ENCODE results near the gene MAML2. TPM values are rescaled to one million over a fixed set of nuclear protein-coding genes. Genes with fewer than 3 reads are reported as not detected.

MAML2 gene
- total RNA-seq, 1 donor from 2014 or later: 3.8 TPM

GRCh38 chr11:96317985-96318384 is 25.0 kb downstream of the MAML2 start:
- Mint-ChIP-seq H3K4me3 (no peak overlapping the region), H3K9me3 (no peaks in the 10 kb centered on the region), H3K4me1 (peaks cover 5% of the 10 kb centered on the region), H3K27ac (no peak overlapping the region), H3K27me3 (ENCODE audit: insufficient read depth, low read depth) (no peaks in the 10 kb centered on the region), H3K36me3 (peaks cover 15% of the 10 kb centered on the region)
- Histone ChIP-seq H3K4me1 (peaks cover 3% of the 10 kb centered on the region), H2AFZ (replicated peaks) (no peak overlapping the region), H3F3A (ENCODE audit: low read depth) (no peaks in the 10 kb centered on the region), H3K36me3 (no peaks in the 10 kb centered on the region), H3K9ac (no peak overlapping the region), H3K27ac (no peak overlapping the region), H3K4me2 (no peak overlapping the region), H3K4me3 (no peak overlapping the region), H3K9me3 (ENCODE audit: low read depth) (no peaks in the 10 kb centered on the region), H3K79me2 (ENCODE audit: low read depth) (no peaks in the 10 kb centered on the region), H3K27me3 (no peaks in the 10 kb centered on the region), H4K20me1 (ENCODE audit: low read depth) (no peaks in the 10 kb centered on the region)
- DNase-seq (ENCODE audit: low spot score): no peak
- TF ChIP-seq EZH2 (IDR thresholded peaks at IDR 0.05): no peak
- TF ChIP-seq EZH2phosphoT487 (IDR thresholded peaks at IDR 0.05): no peak
- TF ChIP-seq CTCF (IDR thresholded peaks at IDR 0.05): no peak

- Mint-ChIP-seq H3K4me1 (peaks cover 5% of the 10 kb centered on the region), H3K9me3 (no peaks in the 10 kb centered on the region), H3K27ac (no peak overlapping the region), H3K27me3 (ENCODE audit: insufficient read depth, low read depth) (no peaks in the 10 kb centered on the region), H3K36me3 (peaks cover 13% of the 10 kb centered on the region), H3K4me3 (no peak overlapping the region)
- Histone ChIP-seq H3K79me2 (ENCODE audit: low read depth) (no peaks in the 10 kb centered on the region), H3K36me3 (no peaks in the 10 kb centered on the region), H3K4me1 (peaks cover 3% of the 10 kb centered on the region), H2AFZ (replicated peaks) (no peak overlapping the region), H3K27me3 (no peaks in the 10 kb centered on the region), H3K4me2 (no peak overlapping the region), H3F3A (ENCODE audit: low read depth) (no peaks in the 10 kb centered on the region), H3K27ac (no peak overlapping the region), H3K4me3 (no peak overlapping the region), H3K9me3 (ENCODE audit: low read depth) (no peaks in the 10 kb centered on the region), H4K20me1 (ENCODE audit: low read depth) (no peaks in the 10 kb centered on the region), H3K9ac (no peak overlapping the region)
- TF ChIP-seq EZH2phosphoT487 (IDR thresholded peaks at IDR 0.05) (no peak), CTCF (IDR thresholded peaks at IDR 0.05) (no peak), EZH2 (IDR thresholded peaks at IDR 0.05) (no peak)
- no peak for DNase-seq (ENCODE audit: low spot score)
Measured at GRCh38 chr11:96317571-96317970, 25.4 kb downstream of the MAML2 start.

GRCh38 chr11:96316869-96317268 is 26.1 kb downstream of the MAML2 start:
- peaks cover 3% of the 10 kb centered on the region for H3K4me1 ChIP-seq
- no peaks in the 10 kb centered on the region for H3F3A ChIP-seq (ENCODE audit: low read depth)
- no peaks in the 10 kb centered on the region for H3K9me3 ChIP-seq (ENCODE audit: low read depth)
- DNase-seq (ENCODE audit: low spot score): no peak
- Mint-ChIP-seq H3K27ac (no peak overlapping the region), H3K9me3 (no peaks in the 10 kb centered on the region), H3K36me3 (peaks cover 9% of the 10 kb centered on the region), H3K27me3 (ENCODE audit: insufficient read depth, low read depth) (no peaks in the 10 kb centered on the region), H3K4me1 (peaks cover 8% of the 10 kb centered on the region), H3K4me3 (no peak overlapping the region)
- H3K9ac ChIP-seq: no peak overlapping the region
- no peaks in the 10 kb centered on the region for H4K20me1 ChIP-seq (ENCODE audit: low read depth)
- H3K4me3 ChIP-seq: no peak overlapping the region
- H3K36me3 ChIP-seq: no peaks in the 10 kb centered on the region
- H3K79me2 ChIP-seq (ENCODE audit: low read depth): no peaks in the 10 kb centered on the region
- no peaks in the 10 kb centered on the region for H3K27me3 ChIP-seq
- no peak overlapping the region for H3K4me2 ChIP-seq
- H3K27ac ChIP-seq: no peak overlapping the region
- TF ChIP-seq EZH2phosphoT487 (IDR thresholded peaks at IDR 0.05): no peak
- no peak for TF ChIP-seq EZH2 (IDR thresholded peaks at IDR 0.05)
- TF ChIP-seq CTCF (IDR thresholded peaks at IDR 0.05): no peak
- H2AFZ ChIP-seq (replicated peaks): no peak overlapping the region

All from neural progenitor cell (in vitro differentiated cells).